GM18508 (cell line): ENCODE measurements around the gene CARD8.
A peak's percentile ranks its signal among the peaks of the same experiment; 100 is the strongest.

Experiments
- ATAC-seq: cut with Tn5 transposase; IDR thresholded peaks from one replicate; pipeline ENCODE4 v1.9.1; 2021; ENCODE audit warnings: moderate number of reproducible peaks; ENCODE audit not compliant: insufficient read depth, unreplicated experiment

CARD8 gene

GRCh38 chr19:48216933-48217332 lies 38.8 kb downstream of the CARD8 start:
- ATAC-seq = no peak

DNA sequence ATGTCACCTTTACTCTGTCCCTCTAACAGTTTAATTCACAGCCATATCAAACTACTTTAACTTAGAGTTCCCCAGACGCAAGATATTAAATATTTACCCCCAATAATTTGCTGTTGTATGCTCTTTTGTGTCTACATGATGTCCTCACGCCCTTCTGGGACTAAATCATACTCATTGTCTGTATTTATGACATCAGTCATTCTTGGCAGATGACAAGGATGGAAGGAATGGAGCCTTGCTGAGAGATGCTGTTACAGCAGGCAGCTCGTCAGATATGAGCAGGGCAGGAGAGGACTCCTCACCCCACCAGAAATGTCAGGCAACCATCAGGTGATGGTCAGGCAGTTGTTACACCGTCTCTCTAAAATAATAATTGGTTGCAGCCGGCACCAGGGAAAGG lies 41.8 kb downstream of the CARD8 start:
- no peak for ATAC-seq

- ATAC-seq = no peak
These were observed 45.7 kb downstream of the CARD8 start for GRCh38 chr19:48210005-48210404.

DNA sequence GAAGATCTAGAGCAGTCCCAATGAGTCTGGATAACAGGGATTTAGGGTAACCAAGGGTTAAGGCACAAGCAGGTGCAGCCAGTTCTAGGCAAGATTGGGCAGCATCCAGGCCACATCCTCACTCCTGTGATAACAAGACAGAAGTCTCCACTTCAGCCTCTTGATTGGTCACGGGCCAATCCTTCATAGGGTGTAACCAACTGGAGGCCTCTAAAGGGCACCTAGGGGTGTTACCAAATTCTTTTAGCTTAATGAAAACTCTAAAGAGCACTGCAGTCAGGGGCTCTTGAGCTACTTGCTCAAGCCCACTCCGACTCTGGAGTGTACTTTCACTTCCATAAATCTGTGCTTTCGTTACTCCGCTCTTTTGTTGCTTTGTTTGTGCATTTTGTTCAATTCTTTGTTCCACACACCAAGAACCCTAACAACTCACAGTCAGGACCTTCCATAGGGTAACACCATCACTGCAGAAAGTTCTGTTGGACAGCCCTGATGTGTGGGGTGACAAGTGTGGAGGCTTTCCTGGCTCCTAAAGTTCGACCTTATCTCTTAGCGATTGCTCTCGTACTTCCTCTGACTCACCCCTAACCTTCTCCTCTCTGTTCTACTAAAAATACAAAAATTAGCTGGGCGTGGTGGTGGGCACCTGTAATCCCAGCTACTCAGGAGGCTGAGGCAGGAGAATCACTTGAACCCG lies 49.2 kb downstream of the CARD8 start:
- no peak for ATAC-seq

- peak; percentile 55 for ATAC-seq
These were observed 51.7 kb downstream of the CARD8 start for GRCh38 chr19:48203794-48204628.

- ATAC-seq = no peak
These were observed 52.4 kb downstream of the CARD8 start for GRCh38 chr19:48203222-48203793.

DNA sequence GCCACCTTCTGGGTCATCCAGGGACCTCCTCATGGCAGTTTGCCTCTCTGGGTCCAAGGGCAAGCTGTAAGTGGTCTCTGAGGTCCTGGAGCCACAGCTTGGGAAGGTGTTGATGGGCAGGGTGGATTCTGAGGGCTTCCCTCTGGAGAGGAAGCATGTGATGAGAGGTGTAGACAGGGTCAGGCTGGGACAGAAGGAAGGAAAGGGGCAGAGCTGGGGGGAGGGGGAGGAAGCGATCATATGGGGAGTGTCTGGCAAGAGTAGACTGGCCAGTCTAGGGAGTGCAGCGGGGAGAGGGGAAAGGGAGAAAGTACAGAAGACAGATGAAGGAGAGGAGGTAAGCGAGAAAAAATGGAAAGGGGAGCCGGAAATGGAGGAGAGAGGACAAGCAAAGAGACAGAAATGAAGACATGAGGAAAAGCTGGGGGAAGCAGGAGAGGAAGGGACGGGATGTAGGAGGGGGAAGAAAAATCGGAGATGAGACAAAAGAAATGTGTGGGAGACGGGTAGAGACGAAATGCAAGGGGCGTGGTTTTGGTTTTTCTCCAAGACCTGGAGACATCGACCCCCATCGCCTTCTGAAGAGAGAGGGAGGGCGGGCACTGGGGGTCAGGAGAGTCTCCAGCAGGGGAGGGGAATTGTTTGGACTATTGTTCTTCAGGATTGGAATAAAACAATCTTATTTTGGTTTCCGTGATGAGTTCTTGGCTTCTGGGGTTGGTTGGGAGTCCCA lies 58.6 kb downstream of the CARD8 start:
- ATAC-seq = no peak

DNA sequence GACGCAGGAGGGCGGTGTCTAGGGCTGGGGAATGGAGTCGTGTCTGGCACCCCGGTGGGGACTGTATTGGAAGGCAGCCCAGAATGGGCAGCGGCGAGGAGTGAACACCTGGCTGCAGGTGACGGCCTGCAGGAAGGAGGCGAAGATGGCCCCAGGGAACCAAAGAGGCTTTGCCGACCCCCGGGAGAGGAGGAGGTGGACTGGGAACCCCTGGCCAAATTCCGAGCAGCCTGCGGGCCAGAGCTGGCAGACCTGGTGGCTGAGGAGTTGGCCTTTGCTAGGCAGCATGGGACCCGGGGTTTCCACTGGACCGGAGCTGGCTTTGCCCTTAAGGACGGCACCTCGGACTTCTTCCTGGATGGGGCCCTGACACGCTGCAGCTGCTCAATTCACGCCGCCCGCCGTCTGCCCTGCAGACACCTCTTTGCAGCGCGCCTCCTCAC lies 59.4 kb downstream of the CARD8 start:
- no peak for ATAC-seq

DNA sequence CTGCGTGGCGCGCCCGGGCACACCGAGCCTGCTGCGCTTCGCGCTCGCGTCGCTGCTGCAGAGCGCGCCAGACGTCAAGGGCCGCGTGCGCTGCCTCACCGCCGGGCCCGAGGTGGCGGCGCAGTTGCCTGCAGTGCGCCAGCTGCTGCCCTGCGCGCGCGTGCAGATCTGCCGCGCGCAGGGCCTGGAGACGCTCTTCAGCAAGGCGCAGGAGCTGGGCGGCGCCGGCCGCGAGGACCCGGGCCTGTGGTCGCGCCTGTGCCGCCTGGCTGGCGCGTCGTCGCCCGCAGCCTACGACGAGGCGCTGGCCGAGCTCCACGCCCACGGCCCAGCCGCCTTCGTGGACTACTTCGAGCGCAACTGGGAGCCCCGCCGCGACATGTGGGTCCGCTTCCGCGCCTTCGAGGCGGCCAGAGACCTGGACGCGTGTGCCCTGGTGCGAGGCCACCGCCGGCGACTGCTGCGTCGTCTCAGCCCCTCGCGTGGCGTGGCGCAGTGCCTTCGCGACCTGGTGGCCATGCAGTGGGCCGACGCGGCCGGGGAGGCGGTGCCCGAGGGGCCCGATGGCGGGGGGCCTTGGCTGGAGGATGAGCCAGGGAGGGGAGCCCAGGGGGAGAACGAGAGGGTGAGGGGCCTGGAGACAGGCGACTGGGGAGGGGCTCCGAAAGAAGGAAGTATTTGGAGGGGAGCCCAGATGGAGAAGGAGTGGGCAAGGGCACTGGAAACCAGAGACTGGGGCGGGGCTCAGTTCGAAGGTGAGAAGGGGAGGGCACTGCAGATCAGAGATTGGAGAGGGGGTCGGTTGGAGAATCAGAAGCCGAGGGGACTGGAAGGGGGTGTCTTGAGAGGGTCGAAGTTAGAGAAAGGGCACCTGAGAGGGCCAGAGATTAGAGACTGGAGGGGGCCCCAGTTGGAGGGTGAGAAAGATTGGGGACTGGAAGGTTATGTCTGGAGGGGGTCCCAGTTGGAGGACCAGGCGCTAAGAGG lies 60.6 kb downstream of the CARD8 start:
- ATAC-seq = no peak

DNA sequence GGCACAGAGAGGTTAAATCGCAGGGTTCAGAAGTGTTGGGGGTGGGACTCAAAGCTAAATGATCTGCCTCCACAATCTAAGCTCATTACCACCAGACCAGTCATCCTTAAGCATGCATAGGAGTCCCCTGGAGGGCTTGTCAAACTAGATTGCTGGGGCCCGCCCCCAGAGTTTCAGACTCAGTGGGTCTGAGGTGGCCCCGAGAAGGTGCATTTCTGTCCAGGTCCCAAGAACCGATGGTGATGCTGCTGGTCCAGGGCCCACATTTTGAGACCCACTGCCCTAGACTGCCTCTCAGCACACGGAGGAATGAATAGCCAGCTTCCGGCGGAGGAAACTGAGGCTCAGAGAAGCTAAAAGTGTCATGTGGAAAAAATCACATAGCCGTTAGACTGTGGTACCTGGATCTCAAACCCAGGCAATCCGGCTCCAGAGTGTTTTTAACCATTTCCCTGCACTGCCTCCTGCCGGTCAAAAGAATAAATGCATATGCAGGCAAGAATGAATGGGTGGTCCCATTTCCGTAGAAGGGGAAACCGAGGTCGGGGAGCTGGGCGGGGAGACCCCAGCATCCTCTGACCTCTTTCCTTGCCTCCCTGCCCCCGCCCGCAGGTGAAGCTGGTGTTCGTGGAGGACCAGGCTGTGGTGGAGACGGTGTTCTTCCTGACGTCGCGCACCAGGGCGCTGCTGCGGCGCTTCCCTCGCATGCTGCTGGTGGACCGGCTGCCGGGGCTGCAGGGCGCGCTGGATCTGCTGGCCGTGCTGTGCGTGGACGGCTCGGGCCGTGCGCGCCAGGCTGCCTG lies 61.5 kb downstream of the CARD8 start:
- no peak for ATAC-seq

DNA sequence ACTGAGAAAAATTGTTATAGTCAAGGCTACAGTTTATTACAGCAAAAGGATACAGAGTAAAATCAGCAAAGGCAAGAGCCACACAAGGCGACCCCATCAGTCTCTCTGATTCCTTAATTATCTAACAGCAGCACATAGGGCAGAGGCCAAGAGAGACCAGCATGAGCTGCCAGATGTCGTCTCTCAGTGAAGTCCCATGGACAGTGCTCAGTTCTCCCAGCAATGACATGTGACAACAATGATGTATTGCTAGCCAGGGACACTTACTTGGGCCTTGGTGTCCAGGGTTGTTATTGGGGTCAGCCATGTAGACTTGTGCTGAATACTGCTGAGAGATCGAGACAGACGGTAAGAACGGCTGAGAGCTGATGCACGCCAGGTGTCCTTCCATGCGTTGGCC lies 63.0 kb downstream of the CARD8 start:
- ATAC-seq = no peak

DNA sequence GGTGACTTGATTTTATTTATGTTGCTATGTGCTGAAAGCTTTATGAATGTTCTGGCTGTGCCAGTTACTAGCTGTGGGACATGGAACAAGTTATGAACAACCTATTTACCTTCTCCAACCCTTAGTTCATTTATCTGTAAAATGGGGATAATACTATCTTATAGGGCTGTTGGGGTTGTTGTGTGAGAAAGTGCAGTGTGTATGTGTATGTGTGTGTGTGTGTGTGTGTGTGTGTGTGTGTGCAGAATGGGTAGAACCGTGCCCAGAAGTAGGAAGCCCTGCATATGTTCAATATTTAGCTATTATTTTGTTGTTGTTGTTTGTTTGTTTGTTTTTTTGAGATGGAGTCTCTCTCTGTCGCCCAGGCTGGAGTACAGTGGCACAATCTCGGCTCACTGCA lies 64.8 kb downstream of the CARD8 start:
- ATAC-seq = no peak

DNA sequence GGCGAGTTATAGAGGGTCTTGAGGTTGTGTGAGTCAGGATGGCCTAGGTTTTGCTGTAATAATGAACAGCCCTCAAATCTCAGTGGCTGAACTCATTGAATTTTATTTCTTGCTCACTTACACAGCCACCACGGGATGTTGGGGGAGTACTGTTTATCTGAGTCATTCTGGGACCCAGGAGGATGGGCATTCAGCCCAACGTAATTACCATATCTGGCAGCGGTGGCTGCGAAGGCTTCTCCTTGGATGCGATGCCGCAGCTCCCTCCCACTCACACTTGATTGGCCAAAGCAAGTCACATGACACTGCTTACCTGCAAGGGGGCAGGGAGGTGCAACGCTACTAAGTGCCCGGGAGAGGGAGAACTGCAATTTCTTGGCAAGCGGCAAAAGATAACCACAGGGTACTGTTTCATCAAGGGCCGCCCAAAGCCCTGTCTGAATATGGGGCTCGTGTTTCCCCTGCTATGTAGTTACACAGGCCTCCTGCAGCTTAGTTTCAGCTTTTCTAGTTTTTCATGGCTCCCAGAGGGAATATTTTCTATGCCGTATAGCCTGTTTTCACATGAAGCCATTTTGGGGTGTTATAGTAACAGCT lies 65.3 kb downstream of the CARD8 start:
- no peak for ATAC-seq

- ATAC-seq = no peak
These were observed 69.1 kb downstream of the CARD8 start for GRCh38 chr19:48186541-48186991.

DNA sequence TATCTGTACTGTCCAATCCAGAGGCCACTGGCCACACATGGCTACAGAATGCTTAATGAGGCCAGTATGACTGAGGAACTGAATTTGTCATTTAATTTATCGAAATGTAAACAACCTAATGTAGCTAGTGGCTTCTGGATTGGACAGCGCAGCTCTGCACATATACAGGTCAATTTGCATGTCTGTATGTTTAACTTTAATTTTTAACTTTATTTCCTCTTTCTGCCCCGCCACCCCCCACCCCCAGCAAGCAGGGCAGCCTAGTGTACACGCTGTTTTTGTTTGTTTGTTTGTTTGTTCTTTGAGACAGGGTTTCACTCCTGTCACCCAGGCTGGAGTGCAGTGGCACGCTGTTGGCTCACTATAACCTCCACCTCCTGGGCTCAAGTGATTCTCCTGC lies 69.7 kb downstream of the CARD8 start:
- no peak for ATAC-seq

DNA sequence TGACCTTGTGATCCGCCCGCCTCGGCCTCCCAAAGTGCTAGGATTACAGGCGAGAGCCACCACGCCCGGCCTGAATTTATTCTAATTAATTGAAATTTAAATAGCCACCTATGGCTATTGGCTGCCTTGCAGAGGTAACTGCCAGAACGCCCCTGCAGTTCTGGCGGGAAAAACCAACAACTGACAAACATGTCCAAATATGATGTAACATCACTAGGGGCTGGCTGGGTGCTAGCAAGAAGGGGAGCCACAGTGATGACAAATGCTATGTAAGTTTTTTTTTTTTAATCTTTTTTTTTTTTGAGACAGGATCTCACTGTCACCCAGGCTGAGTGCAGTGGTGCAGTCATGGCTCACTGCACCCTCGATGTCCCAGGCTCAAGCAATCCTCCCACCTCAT lies 72.4 kb downstream of the CARD8 start:
- ATAC-seq = no peak

GRCh38 chr19:48182434-48182833 lies 73.3 kb downstream of the CARD8 start:
- no peak for ATAC-seq

DNA sequence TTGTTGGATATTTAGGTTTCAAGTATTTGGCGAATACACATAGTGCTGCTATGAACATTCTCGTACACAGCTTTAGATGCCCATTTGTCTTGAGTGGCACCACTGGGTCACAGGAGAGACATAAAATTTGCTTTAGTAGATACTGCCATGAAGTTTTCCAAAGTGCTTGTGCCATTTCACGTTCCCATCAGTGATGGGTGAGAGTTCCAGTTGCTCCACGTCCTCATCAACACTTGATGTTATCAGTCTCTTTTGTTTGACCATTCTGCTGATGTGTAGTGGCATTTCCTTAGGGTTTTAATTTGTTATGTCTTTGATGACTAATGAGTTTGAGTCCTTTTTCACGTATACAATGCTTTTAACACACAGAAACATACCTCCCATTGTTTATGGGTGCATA lies 74.2 kb downstream of the CARD8 start:
- ATAC-seq = no peak
